ENCODE results near the gene NPHP3. TPM values are rescaled to one million over a fixed set of nuclear protein-coding genes. Genes with fewer than 3 reads are reported as not detected.
A peak's percentile ranks its signal among the peaks of the same experiment; 100 is the strongest.
"Not testable (repeated sequence)": the region's sequence is repeated elsewhere in the genome, so short reads cannot be mapped to it uniquely, and the experiment has no call there.

NPHP3 gene
- total RNA-seq, 1 donor from 2014 or later = 32.0 TPM

DNA sequence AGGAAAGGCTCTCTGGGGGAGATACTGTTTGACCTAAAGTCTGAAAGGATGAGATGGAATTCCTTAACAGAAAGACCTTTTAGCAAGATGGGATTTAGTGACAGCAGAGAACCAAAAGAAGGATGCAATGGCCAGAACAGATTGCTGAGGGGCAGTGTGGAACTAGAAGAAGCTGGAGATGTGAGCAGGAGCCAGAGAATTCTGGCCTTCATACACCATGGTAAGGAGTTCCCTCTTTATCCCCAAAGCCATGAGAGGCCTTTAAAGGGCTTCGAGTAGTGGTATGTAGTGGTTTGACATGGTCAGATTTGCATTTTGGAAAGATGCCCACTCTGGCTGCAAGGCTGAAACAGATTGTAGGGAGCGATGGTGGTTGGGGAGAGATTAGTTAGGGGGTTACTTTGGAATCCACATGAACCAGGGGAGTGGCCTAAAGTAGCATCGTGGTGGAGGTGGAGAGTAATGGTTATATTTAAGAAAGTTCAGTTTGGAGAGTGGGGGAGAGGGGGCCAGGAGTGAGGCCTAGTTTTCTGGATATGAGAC, 34.0 kb upstream of the NPHP3 start:
- Histone ChIP-seq H3K36me3 (ENCODE audit: insufficient read depth, low read length) (no peaks in the 10 kb centered on the region), H3K79me2 (ENCODE audit: insufficient read depth, low read length) (no peaks in the 10 kb centered on the region), H3K4me1 (ENCODE audit: insufficient read depth, low read length) (no peaks in the 10 kb centered on the region), H3K4me3 (ENCODE audit: insufficient read depth, low read depth, low read length) (no peak overlapping the region), H2AFZ (ENCODE audit: low read depth, low read length) (no peak overlapping the region), H4K20me1 (ENCODE audit: insufficient read depth, low read length) (no peaks in the 10 kb centered on the region), H3K27me3 (ENCODE audit: insufficient read depth, low read length) (no peaks in the 10 kb centered on the region), H3K9ac (ENCODE audit: low read length) (no peak overlapping the region), H3K4me2 (ENCODE audit: low read length) (no peak overlapping the region), H3K9me3 (ENCODE audit: insufficient read depth, low read depth, low read length) (no peaks in the 10 kb centered on the region), H3K27ac (ENCODE audit: low read depth, low read length) (no peak overlapping the region)
- no peak for FAIRE-seq
- no peaks in the 10 kb centered on the region for H3K36me3 Mint-ChIP-seq (ENCODE audit: low read depth, unreplicated experiment)
- no peak for TF ChIP-seq EZH2 (IDR thresholded peaks at IDR 0.05; ENCODE audit: insufficient read depth, low read length)
- TF ChIP-seq, protein P1, sequence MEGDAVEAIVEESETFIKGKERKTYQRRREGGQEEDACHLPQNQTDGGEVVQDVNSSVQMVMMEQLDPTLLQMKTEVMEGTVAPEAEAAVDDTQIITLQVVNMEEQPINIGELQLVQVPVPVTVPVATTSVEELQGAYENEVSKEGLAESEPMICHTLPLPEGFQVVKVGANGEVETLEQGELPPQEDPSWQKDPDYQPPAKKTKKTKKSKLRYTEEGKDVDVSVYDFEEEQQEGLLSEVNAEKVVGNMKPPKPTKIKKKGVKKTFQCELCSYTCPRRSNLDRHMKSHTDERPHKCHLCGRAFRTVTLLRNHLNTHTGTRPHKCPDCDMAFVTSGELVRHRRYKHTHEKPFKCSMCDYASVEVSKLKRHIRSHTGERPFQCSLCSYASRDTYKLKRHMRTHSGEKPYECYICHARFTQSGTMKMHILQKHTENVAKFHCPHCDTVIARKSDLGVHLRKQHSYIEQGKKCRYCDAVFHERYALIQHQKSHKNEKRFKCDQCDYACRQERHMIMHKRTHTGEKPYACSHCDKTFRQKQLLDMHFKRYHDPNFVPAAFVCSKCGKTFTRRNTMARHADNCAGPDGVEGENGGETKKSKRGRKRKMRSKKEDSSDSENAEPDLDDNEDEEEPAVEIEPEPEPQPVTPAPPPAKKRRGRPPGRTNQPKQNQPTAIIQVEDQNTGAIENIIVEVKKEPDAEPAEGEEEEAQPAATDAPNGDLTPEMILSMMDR (IDR thresholded peaks at IDR 0.05; ENCODE audit: insufficient read depth, low read depth, low read length) = no peak
- H3K4me3 Mint-ChIP-seq (ENCODE audit: unreplicated experiment) = no peak overlapping the region
- peaks cover 2% of the 10 kb centered on the region for H3K27me3 Mint-ChIP-seq (ENCODE audit: low read depth, unreplicated experiment)
- no peaks in the 10 kb centered on the region for H3K9me3 Mint-ChIP-seq (ENCODE audit: unreplicated experiment)
- H3K27ac Mint-ChIP-seq (ENCODE audit: unreplicated experiment) = no peak overlapping the region
- H3K4me1 Mint-ChIP-seq (ENCODE audit: low read depth, unreplicated experiment) = no peaks in the 10 kb centered on the region
- no peak for DNase-seq (ENCODE audit: low read depth)

DNA sequence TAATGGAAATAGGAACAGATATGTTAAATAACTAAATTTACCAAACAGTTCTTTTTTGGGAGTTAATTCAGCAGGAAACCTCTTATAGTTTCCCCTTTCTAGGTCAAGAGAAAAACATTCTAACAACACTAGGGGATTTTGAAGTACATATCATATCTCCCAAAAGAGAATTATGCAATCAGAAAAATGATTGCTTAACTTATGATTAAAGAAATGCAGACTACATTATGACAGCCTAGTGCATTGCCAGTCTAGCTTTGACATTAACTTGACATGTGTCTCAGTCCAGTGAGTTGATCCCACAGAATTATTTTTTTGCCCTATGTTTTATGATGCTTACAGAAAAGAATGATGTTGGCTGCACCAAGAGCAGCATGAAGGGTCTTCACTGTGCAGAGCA, 31.7 kb upstream of the NPHP3 start:
- no peaks in the 10 kb centered on the region for H3K4me1 ChIP-seq (ENCODE audit: insufficient read depth, low read length)
- H4K20me1 ChIP-seq (ENCODE audit: insufficient read depth, low read length) = no peaks in the 10 kb centered on the region
- H3K4me3 Mint-ChIP-seq (ENCODE audit: unreplicated experiment) = no peak overlapping the region
- no peak for FAIRE-seq
- H3K9ac ChIP-seq (ENCODE audit: low read length) = no peak overlapping the region
- no peaks in the 10 kb centered on the region for H3K27me3 ChIP-seq (ENCODE audit: insufficient read depth, low read length)
- no peak overlapping the region for H2AFZ ChIP-seq (ENCODE audit: low read depth, low read length)
- H3K27ac ChIP-seq (ENCODE audit: low read depth, low read length) = no peak overlapping the region
- H3K4me3 ChIP-seq (ENCODE audit: insufficient read depth, low read depth, low read length) = no peak overlapping the region
- H3K9me3 ChIP-seq (ENCODE audit: insufficient read depth, low read depth, low read length) = no peaks in the 10 kb centered on the region
- no peaks in the 10 kb centered on the region for H3K36me3 ChIP-seq (ENCODE audit: insufficient read depth, low read length)
- DNase-seq (ENCODE audit: low read depth) = no peak
- no peaks in the 10 kb centered on the region for H3K4me1 Mint-ChIP-seq (ENCODE audit: low read depth, unreplicated experiment)
- no peaks in the 10 kb centered on the region for H3K79me2 ChIP-seq (ENCODE audit: insufficient read depth, low read length)
- H3K9me3 Mint-ChIP-seq (ENCODE audit: unreplicated experiment) = no peaks in the 10 kb centered on the region
- no peak for TF ChIP-seq EZH2 (IDR thresholded peaks at IDR 0.05; ENCODE audit: insufficient read depth, low read length)
- TF ChIP-seq, protein P1 (IDR thresholded peaks at IDR 0.05; ENCODE audit: insufficient read depth, low read depth, low read length) = no peak
- H3K27me3 Mint-ChIP-seq (ENCODE audit: low read depth, unreplicated experiment) = peaks cover 2% of the 10 kb centered on the region
- H3K36me3 Mint-ChIP-seq (ENCODE audit: low read depth, unreplicated experiment) = no peaks in the 10 kb centered on the region
- no peak overlapping the region for H3K4me2 ChIP-seq (ENCODE audit: low read length)
- H3K27ac Mint-ChIP-seq (ENCODE audit: unreplicated experiment) = no peak overlapping the region

DNA sequence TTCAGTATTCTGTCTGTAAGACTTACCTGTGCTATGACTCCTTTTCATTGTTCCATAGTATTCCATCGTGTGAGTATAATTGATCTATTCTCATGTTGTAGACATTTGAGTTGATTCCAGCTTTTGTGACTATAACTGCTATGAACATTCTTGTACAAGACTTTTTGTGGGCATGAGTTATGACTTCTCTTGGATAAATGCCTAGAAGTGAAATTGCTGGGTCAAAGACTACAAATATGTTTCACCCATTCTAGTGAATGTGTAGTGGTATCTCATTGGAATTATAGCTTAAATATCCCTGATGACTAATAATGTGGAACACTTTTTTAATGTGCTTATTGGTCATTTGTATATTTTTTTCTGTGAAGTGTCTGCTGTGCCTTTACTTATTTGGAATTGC, 27.6 kb upstream of the NPHP3 start:
- Histone ChIP-seq H3K4me1 (ENCODE audit: insufficient read depth, low read length) (no peaks in the 10 kb centered on the region), H3K9ac (ENCODE audit: low read length) (no peak overlapping the region), H4K20me1 (ENCODE audit: insufficient read depth, low read length) (no peaks in the 10 kb centered on the region), H2AFZ (ENCODE audit: low read depth, low read length) (no peak overlapping the region), H3K4me3 (ENCODE audit: insufficient read depth, low read depth, low read length) (no peak overlapping the region), H3K27ac (ENCODE audit: low read depth, low read length) (no peak overlapping the region), H3K36me3 (ENCODE audit: insufficient read depth, low read length) (no peaks in the 10 kb centered on the region), H3K27me3 (ENCODE audit: insufficient read depth, low read length) (no peaks in the 10 kb centered on the region), H3K9me3 (ENCODE audit: insufficient read depth, low read depth, low read length) (no peaks in the 10 kb centered on the region), H3K4me2 (ENCODE audit: low read length) (no peak overlapping the region), H3K79me2 (ENCODE audit: insufficient read depth, low read length) (no peaks in the 10 kb centered on the region)
- H3K27ac Mint-ChIP-seq (ENCODE audit: unreplicated experiment) = no peak overlapping the region
- H3K4me1 Mint-ChIP-seq (ENCODE audit: low read depth, unreplicated experiment) = no peaks in the 10 kb centered on the region
- DNase-seq (ENCODE audit: low read depth) = peak; percentile 2
- no peaks in the 10 kb centered on the region for H3K9me3 Mint-ChIP-seq (ENCODE audit: unreplicated experiment)
- FAIRE-seq = no peak
- no peak overlapping the region for H3K4me3 Mint-ChIP-seq (ENCODE audit: unreplicated experiment)
- no peaks in the 10 kb centered on the region for H3K36me3 Mint-ChIP-seq (ENCODE audit: low read depth, unreplicated experiment)
- TF ChIP-seq, protein P1 (IDR thresholded peaks at IDR 0.05; ENCODE audit: insufficient read depth, low read depth, low read length) = no peak
- TF ChIP-seq EZH2 (IDR thresholded peaks at IDR 0.05; ENCODE audit: insufficient read depth, low read length) = no peak
- H3K27me3 Mint-ChIP-seq (ENCODE audit: low read depth, unreplicated experiment) = peaks cover 4% of the 10 kb centered on the region

DNA sequence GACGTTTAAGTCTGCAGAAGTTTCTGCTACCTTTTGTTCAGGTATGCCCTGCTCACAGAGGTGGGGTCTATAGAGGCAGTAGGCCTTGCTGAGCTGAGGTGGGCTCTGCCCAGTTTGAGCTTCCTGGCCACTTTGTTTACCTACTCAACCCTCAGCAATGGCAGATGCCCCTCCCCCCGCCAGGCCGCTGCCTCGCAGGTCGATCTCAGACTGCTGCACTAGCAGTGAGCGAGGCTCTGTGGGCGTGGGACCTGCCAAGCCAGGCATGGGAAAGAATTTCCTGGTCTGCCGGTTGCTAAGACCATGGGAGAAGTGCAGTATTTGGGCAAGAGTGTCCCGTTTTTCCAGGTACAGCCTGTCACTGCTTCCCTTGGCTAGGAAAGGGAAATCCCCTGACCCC, 24.5 kb upstream of the NPHP3 start:
- H3K4me3 Mint-ChIP-seq (ENCODE audit: unreplicated experiment); H3K27ac ChIP-seq (ENCODE audit: low read depth, low read length); H3K36me3 ChIP-seq (ENCODE audit: insufficient read depth, low read length); H3K4me1 Mint-ChIP-seq (ENCODE audit: low read depth, unreplicated experiment); H3K79me2 ChIP-seq (ENCODE audit: insufficient read depth, low read length); H3K27ac Mint-ChIP-seq (ENCODE audit: unreplicated experiment); H3K27me3 Mint-ChIP-seq (ENCODE audit: low read depth, unreplicated experiment); H3K4me2 ChIP-seq (ENCODE audit: low read length); H3K27me3 ChIP-seq (ENCODE audit: insufficient read depth, low read length); H3K36me3 Mint-ChIP-seq (ENCODE audit: low read depth, unreplicated experiment); DNase-seq (ENCODE audit: low read depth); H4K20me1 ChIP-seq (ENCODE audit: insufficient read depth, low read length); H3K4me1 ChIP-seq (ENCODE audit: insufficient read depth, low read length); H3K9me3 Mint-ChIP-seq (ENCODE audit: unreplicated experiment); H3K9me3 ChIP-seq (ENCODE audit: insufficient read depth, low read depth, low read length); FAIRE-seq; H3K4me3 ChIP-seq (ENCODE audit: insufficient read depth, low read depth, low read length); H3K9ac ChIP-seq (ENCODE audit: low read length); H2AFZ ChIP-seq (ENCODE audit: low read depth, low read length): not testable (repeated sequence)

All from astrocyte (in vitro differentiated cells and primary cell).